ENCODE results near the gene VSIG10.
"Not testable (repeated sequence)": the region's sequence is repeated elsewhere in the genome, so short reads cannot be mapped to it uniquely, and the experiment has no call there.

Gene VSIG10

GRCh38 chr12:118103201-118103600 lies 610 bp downstream of the VSIG10 start:
- DNase-seq: no peak

- no peak for DNase-seq
These were observed 1.2 kb downstream of the VSIG10 start for GRCh38 chr12:118102609-118103008.

GRCh38 chr12:118102070-118102469 lies 1.7 kb downstream of the VSIG10 start:
- no peak for DNase-seq

- DNase-seq: no peak
These were observed 2.8 kb downstream of the VSIG10 start for GRCh38 chr12:118101051-118101450.

- no peak for DNase-seq
These were observed 4.7 kb downstream of the VSIG10 start for GRCh38 chr12:118098911-118099671.

GRCh38 chr12:118098401-118098800 lies 5.4 kb downstream of the VSIG10 start:
- DNase-seq: no peak

GRCh38 chr12:118094039-118094438 lies 9.8 kb downstream of the VSIG10 start:
- no peak for DNase-seq

- no peak for DNase-seq
These were observed 14.0 kb downstream of the VSIG10 start for GRCh38 chr12:118089782-118090181.

GRCh38 chr12:118082161-118082560 lies 21.6 kb downstream of the VSIG10 start:
- no peak for DNase-seq

- not testable (repeated sequence) for DNase-seq
These were observed 22.3 kb downstream of the VSIG10 start for GRCh38 chr12:118081521-118081920.

- no peak for DNase-seq
These were observed 30.0 kb downstream of the VSIG10 start for GRCh38 chr12:118073768-118074167.

- no peak for DNase-seq
These were observed 33.2 kb downstream of the VSIG10 start for GRCh38 chr12:118070650-118071049.

GRCh38 chr12:118068445-118068844 lies 35.4 kb downstream of the VSIG10 start:
- no peak for DNase-seq

- no peak for DNase-seq
These were observed 38.4 kb downstream of the VSIG10 start for GRCh38 chr12:118065380-118065779.

GRCh38 chr12:118064608-118065007 lies 39.2 kb downstream of the VSIG10 start:
- no peak for DNase-seq

- no peak for DNase-seq
These were observed 40.0 kb downstream of the VSIG10 start for GRCh38 chr12:118063576-118064391.

GRCh38 chr12:118061873-118062843 lies 41.7 kb downstream of the VSIG10 start:
- DNase-seq: no peak

GRCh38 chr12:118061011-118061872 lies 42.6 kb downstream of the VSIG10 start, which contains the start of gene WSB2:
WSB2 (minus strand) TSS chr12:118061179; CDS start chr12:118061048, 131 bp downstream.
- DNase-seq: no peak

- DNase-seq: no peak
These were observed 43.4 kb downstream of the VSIG10 start for GRCh38 chr12:118060301-118061010.

GRCh38 chr12:118059341-118060191 lies 44.2 kb downstream of the VSIG10 start:
- DNase-seq: no peak

Data from DMS 273 treated with DMSO at 0.1 percent for 48 hours (cell line).